Hematopoietic multipotent progenitor cell (in vitro differentiated cells): ENCODE data around the gene FLRT3. TPM values are rescaled to one million over a fixed set of nuclear protein-coding genes. Genes with fewer than 3 reads are reported as not detected.

Experiments
- DNase-seq, 3 donors: peaks; one replicate each; pipeline ENCODE4 v3.0.0-alpha.2; 2011 to 2015; ENCODE audit warnings: low read depth in 2 of 3, low spot score in 2 of 3
- small RNA-seq: library from RNA; depleted of rRNA; stranded (forward); fragments of <200 nt; gene quantifications from one replicate; pipeline ENCODE3, GENCODE V24; 2012
- total RNA-seq: library from RNA; depleted of rRNA; stranded (reverse); fragments of >200 nt; gene quantifications from one replicate; pipeline ENCODE4 v1.2.3, GENCODE V29; 2012

The FLRT3 gene
- total RNA-seq, 1 donor: under 0.01 TPM

DNA sequence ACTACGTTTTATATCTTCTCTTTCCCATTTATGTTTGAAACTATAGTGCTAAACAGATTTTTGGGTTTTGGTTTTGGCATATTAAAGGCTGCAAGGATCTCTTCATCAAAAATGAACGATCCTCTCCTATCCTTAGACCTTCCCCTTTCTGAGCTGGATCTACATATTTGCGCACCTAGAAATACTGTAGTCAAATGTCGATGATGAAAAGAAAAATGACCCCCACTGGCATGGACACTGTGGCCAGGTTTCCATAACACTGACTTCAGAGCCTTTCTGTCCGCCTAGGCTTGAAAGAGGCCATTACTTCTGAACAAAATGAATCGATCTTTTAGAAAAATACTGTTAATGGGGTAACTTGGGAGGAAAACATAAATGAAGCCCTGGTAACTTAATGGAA, 5.8 kb downstream of the FLRT3 start:
- DNase-seq: no peak

DNA sequence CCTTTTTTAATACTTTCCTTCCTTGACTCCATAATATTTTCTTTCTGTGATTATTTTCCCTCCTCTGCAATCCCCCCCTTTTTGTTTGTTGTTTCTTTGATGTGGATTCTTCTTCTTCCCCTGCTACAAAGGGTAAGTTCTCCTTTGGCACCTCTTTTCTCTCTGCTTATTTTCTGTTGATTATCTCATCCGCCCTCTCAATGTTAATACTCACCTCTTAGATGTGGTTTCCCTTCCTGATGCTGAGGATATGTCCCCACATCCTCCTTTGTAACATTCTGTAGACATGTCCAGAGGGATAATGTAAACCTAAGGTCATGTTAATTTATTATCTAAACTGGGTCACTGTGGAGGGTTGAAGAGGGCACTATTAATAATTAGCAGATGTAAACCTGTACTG, 17.7 kb downstream of the FLRT3 start:
- DNase-seq: no peak

GRCh38 chr20:14313341-14314020, 23.9 kb downstream of the FLRT3 start:
- DNase-seq: no peak

GRCh38 chr20:14312001-14312400, 25.4 kb downstream of the FLRT3 start:
- DNase-seq: no peak

DNA sequence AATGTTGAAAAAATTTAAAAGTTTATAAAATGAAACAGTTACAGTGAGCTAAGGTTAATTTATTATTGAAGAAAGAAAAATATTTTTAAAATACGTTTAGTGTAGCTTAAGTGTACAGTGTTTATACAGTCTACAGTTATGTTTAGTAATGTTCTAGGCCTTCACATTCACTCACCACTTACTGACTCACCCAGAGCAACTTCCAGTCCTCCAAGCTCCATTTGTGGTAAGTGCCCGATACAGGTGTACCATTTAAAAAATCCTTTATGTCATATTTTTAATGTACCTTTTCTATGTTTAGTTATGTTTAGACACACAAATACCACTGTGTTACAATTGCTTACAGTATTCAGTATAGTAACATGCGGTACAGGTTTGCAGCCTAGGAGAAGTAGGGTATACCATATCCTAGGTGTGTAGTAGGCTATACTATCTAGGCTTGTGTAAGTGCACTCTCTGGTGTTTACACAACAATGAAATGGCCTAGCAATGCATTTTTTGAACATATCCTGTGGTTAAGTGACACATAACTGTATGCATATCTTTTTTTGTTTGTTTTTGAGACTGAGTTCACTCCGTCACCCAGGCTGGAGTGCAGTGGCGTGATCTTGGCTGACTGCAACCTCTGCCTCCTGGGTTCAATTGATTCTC, 26.3 kb downstream of the FLRT3 start:
- DNase-seq: no peak

DNA sequence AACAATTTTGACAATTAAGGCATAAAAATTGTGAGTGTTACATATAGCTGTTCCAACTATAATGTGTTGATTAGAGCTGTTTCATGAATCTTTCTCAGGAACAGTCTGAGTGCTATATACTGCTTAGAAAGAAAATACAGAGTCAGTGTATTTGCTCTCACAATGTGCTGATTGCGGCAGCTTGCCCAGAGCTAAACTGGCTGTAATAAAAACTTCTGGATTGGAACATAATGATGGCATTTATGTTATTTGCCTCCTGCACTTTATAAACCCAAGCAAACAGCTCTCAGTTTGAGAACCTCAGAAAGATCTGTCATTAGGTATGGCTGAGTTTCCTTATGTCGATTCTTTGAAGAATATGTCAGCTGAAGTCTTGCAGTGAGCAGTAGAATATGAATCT, 29.5 kb downstream of the FLRT3 start:
- DNase-seq: no peak

DNA sequence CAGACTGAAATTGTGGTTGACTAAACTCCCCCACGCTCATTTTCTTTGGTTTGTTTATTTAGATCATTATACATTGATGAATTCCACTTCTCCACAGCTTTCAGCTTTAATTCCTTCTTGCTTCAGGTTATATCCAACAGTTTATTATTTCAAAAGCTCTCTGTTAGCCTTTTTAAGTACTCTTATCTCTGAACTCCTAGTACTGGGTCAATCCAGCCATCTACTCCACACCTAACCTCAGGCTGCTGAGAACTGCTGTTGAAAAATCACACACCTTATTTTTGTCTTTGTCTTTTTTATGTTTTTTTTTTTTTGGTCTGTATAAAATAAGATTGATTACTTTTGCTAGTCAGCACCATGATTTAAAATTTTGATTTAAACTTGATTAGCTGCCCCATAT, 32.9 kb downstream of the FLRT3 start:
- no peak for DNase-seq

DNA sequence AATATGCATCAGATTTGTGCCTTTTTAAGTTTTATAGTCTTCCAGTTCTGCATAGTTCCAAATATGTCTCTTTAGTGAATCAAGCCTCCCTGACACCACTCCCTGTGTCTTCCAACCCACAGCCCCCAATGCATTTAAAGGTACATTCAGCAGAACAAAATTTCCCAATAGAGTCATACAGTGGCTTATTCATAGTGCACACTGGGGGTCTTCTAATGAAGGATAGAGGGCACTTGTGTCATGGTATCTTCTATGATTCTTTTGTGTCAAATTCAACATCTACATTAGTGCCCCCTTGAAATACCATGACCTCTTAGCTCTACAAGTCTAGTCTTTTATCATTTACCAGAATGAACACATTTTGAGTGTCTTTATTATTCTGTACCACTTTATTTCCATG, 33.8 kb downstream of the FLRT3 start:
- no peak for DNase-seq

DNA sequence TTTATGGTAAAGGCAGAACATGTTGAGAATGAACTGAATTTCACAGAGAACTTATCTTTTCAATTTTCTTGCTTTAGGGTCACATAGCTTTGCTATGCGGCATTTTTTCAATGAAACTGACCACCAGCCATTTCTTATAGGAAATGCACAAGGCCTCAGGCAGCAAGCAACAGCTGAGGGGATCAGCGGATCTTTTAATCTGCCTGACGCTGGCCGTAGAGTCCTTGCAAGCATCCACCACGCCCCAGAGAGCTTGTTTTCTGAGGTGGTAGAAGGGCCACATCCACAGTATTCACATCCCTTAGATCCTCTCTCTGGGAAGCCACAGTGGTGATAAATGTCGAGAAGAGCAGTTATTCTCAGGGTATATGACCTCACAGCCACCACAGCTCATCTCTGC, 34.3 kb downstream of the FLRT3 start:
- DNase-seq: no peak

GRCh38 chr20:14299831-14300230, 37.6 kb downstream of the FLRT3 start:
- no peak for DNase-seq

GRCh38 chr20:14295770-14296309, 41.6 kb downstream of the FLRT3 start:
- no peak for DNase-seq

GRCh38 chr20:14295238-14295637, 42.2 kb downstream of the FLRT3 start:
- DNase-seq: no peak

- DNase-seq: no peak
These were observed 45.9 kb downstream of the FLRT3 start for GRCh38 chr20:14291502-14291901.

DNA sequence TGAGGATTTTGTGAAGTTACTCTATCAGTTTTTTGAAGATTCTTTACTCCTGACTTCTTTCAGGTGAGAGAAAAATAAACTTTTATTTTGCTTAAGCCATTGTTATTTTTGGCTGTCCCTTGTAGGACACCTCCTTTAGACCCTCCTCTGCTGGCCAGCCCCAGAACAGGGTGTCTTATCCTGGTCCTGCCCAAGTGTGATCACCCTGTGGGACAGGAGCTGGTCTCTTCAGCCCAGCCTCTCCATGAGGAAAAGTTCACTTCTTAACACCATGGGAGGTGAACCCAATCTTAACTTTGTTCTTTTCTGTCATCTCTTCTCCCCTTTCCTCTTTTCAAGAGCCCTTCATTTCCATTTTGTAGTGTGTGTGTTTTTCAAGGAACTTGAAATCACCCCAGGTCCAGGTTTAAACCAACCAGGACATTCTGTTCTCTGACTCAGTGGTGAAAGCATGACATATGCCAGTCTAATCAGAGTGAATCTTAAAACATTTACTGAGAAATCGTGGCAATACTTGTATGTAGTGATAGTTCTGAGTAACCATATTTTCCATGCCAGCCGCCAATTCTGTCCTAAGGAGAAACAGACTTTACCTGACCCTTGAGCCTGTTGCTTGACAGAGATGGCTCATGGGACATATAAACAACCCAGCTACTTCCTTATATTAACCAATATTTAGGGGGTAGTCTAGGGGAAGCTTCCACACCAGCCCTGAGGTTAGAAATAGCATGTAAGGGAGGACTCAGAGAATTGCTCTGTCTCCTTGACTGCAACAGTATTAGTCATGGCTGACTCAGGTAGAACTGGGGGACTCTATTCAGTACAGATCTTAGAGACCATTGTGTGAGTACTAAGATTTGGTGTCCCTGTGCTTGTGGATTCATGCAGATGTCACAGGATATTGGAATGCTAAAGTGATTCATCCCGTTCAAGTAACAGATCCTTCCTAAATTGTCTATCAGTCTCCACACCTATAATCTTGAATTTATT, 48.8 kb downstream of the FLRT3 start:
- DNase-seq: no peak

DNA sequence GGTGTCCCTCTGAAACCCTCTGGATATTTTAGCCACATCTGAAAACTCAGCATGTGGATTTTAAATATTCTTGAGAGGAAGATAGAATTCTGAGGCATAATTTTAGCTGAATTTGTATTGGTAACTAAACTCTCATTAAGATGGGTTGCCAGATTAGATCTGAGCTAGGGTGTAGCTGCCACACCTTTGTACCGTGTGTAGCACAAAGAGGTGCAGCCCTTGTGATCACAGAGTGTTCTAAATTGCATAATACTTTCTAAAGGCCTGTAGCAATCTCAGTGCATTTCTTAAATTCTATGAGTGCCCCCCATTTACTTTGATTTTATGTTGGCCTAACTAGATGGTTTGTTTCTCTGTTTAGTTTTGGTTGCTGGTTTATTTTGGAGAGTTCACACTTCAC, 53.0 kb downstream of the FLRT3 start:
- no peak for DNase-seq

GRCh38 chr20:14282140-14282539, 55.3 kb downstream of the FLRT3 start:
- no peak for DNase-seq

Small RNAs within 50 kb of the gene (small RNA-seq; reads per million reads assigned to genes)
- gene RNU6-228P: not detected
